Cardiac muscle cell (in vitro differentiated cells and primary cell): ENCODE results near the gene EXOSC5. TPM values are rescaled to one million over a fixed set of nuclear protein-coding genes. Genes with fewer than 3 reads are reported as not detected.
"Not testable (repeated sequence)": the region's sequence is repeated elsewhere in the genome, so short reads cannot be mapped to it uniquely, and the experiment has no call there.

ENCODE experiments used
- DNase-seq, 2 donors: peaks; one replicate each; pipeline versions ENCODE4 v3.0.0 to v3.0.0-alpha.2; 2010 to 2017; ENCODE audit warnings: low read depth in 1 of 2, low spot score in 1 of 2
- H3K27ac ChIP-seq: fragments of 200-600 bp; sonication (generic); 2 replicates; pipeline ENCODE4 v1.5.1; 2016
- H3K27me3 ChIP-seq: fragments of 200-600 bp; sonication (generic); 2 replicates; pipeline ENCODE4 v1.6.0; 2016; ENCODE audit warnings: control low read depth
- H3K36me3 ChIP-seq: fragments of 200-600 bp; sonication (generic); 2 replicates; pipeline ENCODE4 v1.5.1; 2016; ENCODE audit warnings: control low read depth
- H3K4me1 ChIP-seq: fragments of 200-600 bp; sonication (generic); 2 replicates; pipeline ENCODE4 v1.8.1; 2017; ENCODE audit warnings: low read depth, mild to moderate bottlenecking, mixed run types
- H3K4me3 ChIP-seq: fragments of 200-600 bp; sonication (generic); 2 replicates; pipeline ENCODE4 v1.5.1; 2016; ENCODE audit warnings: mild to moderate bottlenecking
- H3K9me3 ChIP-seq: fragments of 200-600 bp; sonication (generic); 2 replicates; pipeline ENCODE4 v1.5.1; 2017; ENCODE audit warnings: low read depth, mild to moderate bottlenecking, control low read depth
- CTCF ChIP-seq: IDR thresholded peaks from 2 replicates; pipeline ENCODE4 v1.5.1; 2012; ENCODE audit warnings: low read depth, mild to moderate bottlenecking, low read length
- polyA plus RNA-seq: library from polyadenylated mRNA; unstranded; fragments of >200 nt; fragmentation: Nextera tagmentation; extraction: Ambion mirVana; gene quantifications from 2 replicates; pipeline ENCODE4 v1.2.1, GENCODE V29; 2016
- total RNA-seq: library from RNA; depleted of rRNA; stranded (reverse); fragments of >200 nt; gene quantifications from 2 replicates; pipeline ENCODE4 v1.2.3, GENCODE V29; 2016

EXOSC5 gene
- total and polyA plus RNA-seq, 2 experiments from 2014 or later = 31.4 to 53.0 TPM

- H3K27ac ChIP-seq = no peak overlapping the region
- no peak for DNase-seq
Observed at GRCh38 chr19:41352279-41352608, 44.9 kb downstream of the EXOSC5 start.

GRCh38 chr19:41351339-41352245 lies 45.6 kb downstream of the EXOSC5 start:
- H3K9me3 ChIP-seq = no peaks in the 10 kb centered on the region
- H3K27me3 ChIP-seq = no peaks in the 10 kb centered on the region
- no peaks in the 10 kb centered on the region for H3K36me3 ChIP-seq
- no peaks in the 10 kb centered on the region for H3K4me1 ChIP-seq
- H3K4me3 ChIP-seq = peak overlapping the region; percentile 68
- H3K27ac ChIP-seq = no peak overlapping the region
- TF ChIP-seq CTCF = no peak
- peak; percentile 48 to 63 for DNase-seq

More at GRCh38 chr19:41352279-41352608, 44.9 kb downstream of the EXOSC5 start:
- Histone ChIP-seq H3K4me1 (no peaks in the 10 kb centered on the region), H3K9me3 (no peaks in the 10 kb centered on the region), H3K4me3 (peak overlapping the region; percentile 68), H3K27me3 (no peaks in the 10 kb centered on the region), H3K36me3 (no peaks in the 10 kb centered on the region)
- TF ChIP-seq CTCF = no peak

GRCh38 chr19:41350735-41351338 lies 46.3 kb downstream of the EXOSC5 start:
- Histone ChIP-seq H3K27me3 (no peaks in the 10 kb centered on the region), H3K4me3 (peak overlapping the region; percentile 68), H3K36me3 (no peaks in the 10 kb centered on the region), H3K27ac (no peak overlapping the region), H3K4me1 (no peaks in the 10 kb centered on the region), H3K9me3 (no peaks in the 10 kb centered on the region)
- TF ChIP-seq CTCF = no peak
- peak in 1 of 2 donors; percentile 28 for DNase-seq

GRCh38 chr19:41346916-41347315 lies 50.2 kb downstream of the EXOSC5 start:
- H3K36me3 ChIP-seq, H3K4me1 ChIP-seq, H3K27me3 ChIP-seq, H3K9me3 ChIP-seq, H3K4me3 ChIP-seq, DNase-seq, H3K27ac ChIP-seq: not testable (repeated sequence)

- Histone ChIP-seq H3K4me1 (no peaks in the 10 kb centered on the region), H3K36me3 (no peaks in the 10 kb centered on the region), H3K27ac (no peak overlapping the region), H3K9me3 (no peaks in the 10 kb centered on the region), H3K27me3 (no peaks in the 10 kb centered on the region), H3K4me3 (no peak overlapping the region)
- no peak for DNase-seq
- no peak for TF ChIP-seq CTCF
Observed at GRCh38 chr19:41344162-41344561, 53.0 kb downstream of the EXOSC5 start.
